ENCODE results near the gene TMEM145.

Gene TMEM145

DNA sequence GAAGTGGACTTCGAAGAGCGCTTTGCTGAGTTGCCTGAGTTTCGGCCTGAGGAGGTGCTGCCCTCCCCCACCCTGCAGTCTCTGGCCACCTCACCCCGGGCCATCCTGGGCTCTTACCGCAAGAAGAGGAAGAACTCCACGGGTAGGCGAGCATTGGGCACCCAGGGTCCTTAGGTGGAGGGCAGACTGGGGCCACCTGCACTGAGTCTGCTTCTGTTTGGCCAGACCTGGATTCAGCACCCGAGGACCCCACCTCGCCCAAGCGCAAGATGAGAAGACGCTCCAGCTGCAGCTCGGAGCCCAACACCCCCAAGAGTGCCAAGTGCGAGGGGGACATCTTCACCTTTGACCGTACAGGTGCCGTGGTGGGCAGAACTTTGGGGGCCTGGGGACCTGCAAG lies 19.2 kb upstream of the TMEM145 start:
- TF ChIP-seq ZFP30 (CRISPR knock-in tag; IDR thresholded peaks at IDR 0.05) (no peak), GLIS3 (CRISPR knock-in tag; IDR thresholded peaks at IDR 0.05) (no peak), ZC3H10 (CRISPR knock-in tag; IDR thresholded peaks at IDR 0.05) (no peak), PPARA (CRISPR knock-in tag; IDR thresholded peaks at IDR 0.05; ENCODE audit: borderline replicate concordance) (no peak)
- TF ChIP-seq, protein P1, sequence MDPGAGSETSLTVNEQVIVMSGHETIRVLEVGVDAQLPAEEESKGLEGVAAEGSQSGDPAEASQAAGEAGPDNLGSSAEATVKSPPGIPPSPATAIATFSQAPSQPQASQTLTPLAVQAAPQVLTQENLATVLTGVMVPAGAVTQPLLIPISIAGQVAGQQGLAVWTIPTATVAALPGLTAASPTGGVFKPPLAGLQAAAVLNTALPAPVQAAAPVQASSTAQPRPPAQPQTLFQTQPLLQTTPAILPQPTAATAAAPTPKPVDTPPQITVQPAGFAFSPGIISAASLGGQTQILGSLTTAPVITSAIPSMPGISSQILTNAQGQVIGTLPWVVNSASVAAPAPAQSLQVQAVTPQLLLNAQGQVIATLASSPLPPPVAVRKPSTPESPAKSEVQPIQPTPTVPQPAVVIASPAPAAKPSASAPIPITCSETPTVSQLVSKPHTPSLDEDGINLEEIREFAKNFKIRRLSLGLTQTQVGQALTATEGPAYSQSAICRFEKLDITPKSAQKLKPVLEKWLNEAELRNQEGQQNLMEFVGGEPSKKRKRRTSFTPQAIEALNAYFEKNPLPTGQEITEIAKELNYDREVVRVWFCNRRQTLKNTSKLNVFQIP (CRISPR knock-in tag; IDR thresholded peaks at IDR 0.05; ENCODE audit: borderline replicate concordance, low read depth), result no peak
- TF ChIP-seq, protein P2, sequence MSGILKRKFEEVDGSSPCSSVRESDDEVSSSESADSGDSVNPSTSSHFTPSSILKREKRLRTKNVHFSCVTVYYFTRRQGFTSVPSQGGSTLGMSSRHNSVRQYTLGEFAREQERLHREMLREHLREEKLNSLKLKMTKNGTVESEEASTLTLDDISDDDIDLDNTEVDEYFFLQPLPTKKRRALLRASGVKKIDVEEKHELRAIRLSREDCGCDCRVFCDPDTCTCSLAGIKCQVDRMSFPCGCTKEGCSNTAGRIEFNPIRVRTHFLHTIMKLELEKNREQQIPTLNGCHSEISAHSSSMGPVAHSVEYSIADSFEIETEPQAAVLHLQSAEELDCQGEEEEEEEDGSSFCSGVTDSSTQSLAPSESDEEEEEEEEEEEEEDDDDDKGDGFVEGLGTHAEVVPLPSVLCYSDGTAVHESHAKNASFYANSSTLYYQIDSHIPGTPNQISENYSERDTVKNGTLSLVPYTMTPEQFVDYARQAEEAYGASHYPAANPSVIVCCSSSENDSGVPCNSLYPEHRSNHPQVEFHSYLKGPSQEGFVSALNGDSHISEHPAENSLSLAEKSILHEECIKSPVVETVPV (CRISPR knock-in tag; IDR thresholded peaks at IDR 0.05), result no peak
- TF ChIP-seq, protein P3, sequence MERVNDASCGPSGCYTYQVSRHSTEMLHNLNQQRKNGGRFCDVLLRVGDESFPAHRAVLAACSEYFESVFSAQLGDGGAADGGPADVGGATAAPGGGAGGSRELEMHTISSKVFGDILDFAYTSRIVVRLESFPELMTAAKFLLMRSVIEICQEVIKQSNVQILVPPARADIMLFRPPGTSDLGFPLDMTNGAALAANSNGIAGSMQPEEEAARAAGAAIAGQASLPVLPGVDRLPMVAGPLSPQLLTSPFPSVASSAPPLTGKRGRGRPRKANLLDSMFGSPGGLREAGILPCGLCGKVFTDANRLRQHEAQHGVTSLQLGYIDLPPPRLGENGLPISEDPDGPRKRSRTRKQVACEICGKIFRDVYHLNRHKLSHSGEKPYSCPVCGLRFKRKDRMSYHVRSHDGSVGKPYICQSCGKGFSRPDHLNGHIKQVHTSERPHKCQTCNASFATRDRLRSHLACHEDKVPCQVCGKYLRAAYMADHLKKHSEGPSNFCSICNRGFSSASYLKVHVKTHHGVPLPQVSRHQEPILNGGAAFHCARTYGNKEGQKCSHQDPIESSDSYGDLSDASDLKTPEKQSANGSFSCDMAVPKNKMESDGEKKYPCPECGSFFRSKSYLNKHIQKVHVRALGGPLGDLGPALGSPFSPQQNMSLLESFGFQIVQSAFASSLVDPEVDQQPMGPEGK (CRISPR knock-in tag; IDR thresholded peaks at IDR 0.05; ENCODE audit: borderline replicate concordance), result no peak
- ATAC-seq, result no peak

DNA sequence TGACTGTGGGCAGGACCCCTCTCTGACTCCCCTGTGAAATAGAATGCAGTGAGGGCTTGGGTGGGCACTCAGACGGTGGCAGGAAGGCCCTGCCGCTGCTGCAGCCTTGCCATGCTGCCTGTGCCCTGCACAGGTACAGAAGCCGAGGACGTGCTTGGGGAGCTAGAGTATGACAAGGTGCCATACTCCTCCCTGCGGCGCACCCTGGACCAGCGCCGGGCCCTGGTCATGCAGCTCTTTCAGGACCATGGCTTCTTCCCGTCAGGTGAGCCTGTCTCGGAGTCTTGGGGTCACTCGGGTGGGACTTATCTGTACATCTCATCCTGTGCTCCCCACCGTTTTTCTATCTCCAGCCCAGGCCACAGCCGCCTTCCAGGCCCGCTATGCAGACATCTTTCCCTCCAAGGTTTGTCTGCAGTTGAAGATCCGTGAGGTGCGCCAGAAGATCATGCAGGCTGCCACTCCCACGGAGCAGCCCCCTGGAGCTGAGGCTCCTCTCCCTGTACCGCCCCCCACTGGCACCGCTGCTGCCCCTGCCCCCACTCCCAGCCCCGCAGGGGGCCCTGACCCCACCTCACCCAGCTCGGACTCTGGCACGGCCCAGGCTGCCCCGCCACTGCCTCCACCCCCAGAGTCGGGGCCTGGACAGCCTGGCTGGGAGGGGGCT lies 18.5 kb upstream of the TMEM145 start:
- ATAC-seq, result no peak
- TF ChIP-seq ZC3H10 (CRISPR knock-in tag; IDR thresholded peaks at IDR 0.05), result no peak
- no peak for TF ChIP-seq BACH2 (CRISPR knock-in tag; IDR thresholded peaks at IDR 0.05; ENCODE audit: borderline replicate concordance)
- no peak for TF ChIP-seq ZFP3 (CRISPR knock-in tag; IDR thresholded peaks at IDR 0.05)
- TF ChIP-seq, protein P1 (CRISPR knock-in tag; IDR thresholded peaks at IDR 0.05; ENCODE audit: borderline replicate concordance, low read depth), result no peak
- no peak for TF ChIP-seq SNAI2 (CRISPR knock-in tag; IDR thresholded peaks at IDR 0.05)
- no peak for TF ChIP-seq ZFP30 (CRISPR knock-in tag; IDR thresholded peaks at IDR 0.05)
- no peak for TF ChIP-seq RARB (CRISPR knock-in tag; IDR thresholded peaks at IDR 0.05)

DNA sequence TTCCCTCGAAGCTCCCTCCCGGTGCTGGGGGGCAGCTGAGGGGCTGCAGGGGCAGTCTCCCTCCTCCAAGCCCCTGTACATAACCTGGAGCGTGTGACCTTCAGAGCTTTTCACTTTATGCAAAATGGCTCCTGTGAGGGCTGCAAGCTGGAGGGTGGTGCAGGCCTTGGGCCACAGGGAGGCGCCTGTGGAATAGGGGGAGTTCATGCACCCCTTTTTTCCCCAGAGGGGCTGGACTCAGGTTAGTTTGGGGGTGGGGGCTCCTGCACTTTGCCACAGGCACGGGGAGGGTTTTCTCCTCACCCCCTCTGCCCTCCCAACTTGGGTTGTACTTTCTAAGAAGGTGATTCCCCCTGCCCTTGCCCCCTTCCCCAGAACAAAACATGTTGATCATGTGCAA lies 17.8 kb upstream of the TMEM145 start:
- no peak for ATAC-seq
- TF ChIP-seq BACH2 (CRISPR knock-in tag; IDR thresholded peaks at IDR 0.05; ENCODE audit: borderline replicate concordance), result no peak
- TF ChIP-seq SNAI2 (CRISPR knock-in tag; IDR thresholded peaks at IDR 0.05), result no peak
- no peak for TF ChIP-seq CSDC2 (CRISPR knock-in tag; IDR thresholded peaks at IDR 0.05)
- TF ChIP-seq, protein P1 (CRISPR knock-in tag; IDR thresholded peaks at IDR 0.05; ENCODE audit: borderline replicate concordance, low read depth), result no peak
- TF ChIP-seq, protein P2 (CRISPR knock-in tag; IDR thresholded peaks at IDR 0.05), result no peak
- TF ChIP-seq TCF4 (CRISPR knock-in tag; IDR thresholded peaks at IDR 0.05; ENCODE audit: borderline replicate concordance), result no peak
- no peak for TF ChIP-seq ARNTL (CRISPR knock-in tag; IDR thresholded peaks at IDR 0.05; ENCODE audit: borderline replicate concordance, low read depth)
- TF ChIP-seq ZNF70 (CRISPR knock-in tag; IDR thresholded peaks at IDR 0.05), result no peak
- no peak for TF ChIP-seq ISL1 (CRISPR knock-in tag; IDR thresholded peaks at IDR 0.05)
- TF ChIP-seq GLIS3 (CRISPR knock-in tag; IDR thresholded peaks at IDR 0.05), result no peak
- TF ChIP-seq, protein P4, sequence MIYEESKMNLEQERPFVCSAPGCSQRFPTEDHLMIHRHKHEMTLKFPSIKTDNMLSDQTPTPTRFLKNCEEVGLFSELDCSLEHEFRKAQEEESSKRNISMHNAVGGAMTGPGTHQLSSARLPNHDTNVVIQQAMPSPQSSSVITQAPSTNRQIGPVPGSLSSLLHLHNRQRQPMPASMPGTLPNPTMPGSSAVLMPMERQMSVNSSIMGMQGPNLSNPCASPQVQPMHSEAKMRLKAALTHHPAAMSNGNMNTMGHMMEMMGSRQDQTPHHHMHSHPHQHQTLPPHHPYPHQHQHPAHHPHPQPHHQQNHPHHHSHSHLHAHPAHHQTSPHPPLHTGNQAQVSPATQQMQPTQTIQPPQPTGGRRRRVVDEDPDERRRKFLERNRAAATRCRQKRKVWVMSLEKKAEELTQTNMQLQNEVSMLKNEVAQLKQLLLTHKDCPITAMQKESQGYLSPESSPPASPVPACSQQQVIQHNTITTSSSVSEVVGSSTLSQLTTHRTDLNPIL (CRISPR knock-in tag; IDR thresholded peaks at IDR 0.05; ENCODE audit: low read depth), result no peak
- no peak for TF ChIP-seq ZNF565 (CRISPR knock-in tag; conservative IDR thresholded peaks at IDR 0.05; ENCODE audit: low read depth)
- TF ChIP-seq TOX (CRISPR knock-in tag; IDR thresholded peaks at IDR 0.05; ENCODE audit: borderline replicate concordance), result no peak
- TF ChIP-seq, protein P5, sequence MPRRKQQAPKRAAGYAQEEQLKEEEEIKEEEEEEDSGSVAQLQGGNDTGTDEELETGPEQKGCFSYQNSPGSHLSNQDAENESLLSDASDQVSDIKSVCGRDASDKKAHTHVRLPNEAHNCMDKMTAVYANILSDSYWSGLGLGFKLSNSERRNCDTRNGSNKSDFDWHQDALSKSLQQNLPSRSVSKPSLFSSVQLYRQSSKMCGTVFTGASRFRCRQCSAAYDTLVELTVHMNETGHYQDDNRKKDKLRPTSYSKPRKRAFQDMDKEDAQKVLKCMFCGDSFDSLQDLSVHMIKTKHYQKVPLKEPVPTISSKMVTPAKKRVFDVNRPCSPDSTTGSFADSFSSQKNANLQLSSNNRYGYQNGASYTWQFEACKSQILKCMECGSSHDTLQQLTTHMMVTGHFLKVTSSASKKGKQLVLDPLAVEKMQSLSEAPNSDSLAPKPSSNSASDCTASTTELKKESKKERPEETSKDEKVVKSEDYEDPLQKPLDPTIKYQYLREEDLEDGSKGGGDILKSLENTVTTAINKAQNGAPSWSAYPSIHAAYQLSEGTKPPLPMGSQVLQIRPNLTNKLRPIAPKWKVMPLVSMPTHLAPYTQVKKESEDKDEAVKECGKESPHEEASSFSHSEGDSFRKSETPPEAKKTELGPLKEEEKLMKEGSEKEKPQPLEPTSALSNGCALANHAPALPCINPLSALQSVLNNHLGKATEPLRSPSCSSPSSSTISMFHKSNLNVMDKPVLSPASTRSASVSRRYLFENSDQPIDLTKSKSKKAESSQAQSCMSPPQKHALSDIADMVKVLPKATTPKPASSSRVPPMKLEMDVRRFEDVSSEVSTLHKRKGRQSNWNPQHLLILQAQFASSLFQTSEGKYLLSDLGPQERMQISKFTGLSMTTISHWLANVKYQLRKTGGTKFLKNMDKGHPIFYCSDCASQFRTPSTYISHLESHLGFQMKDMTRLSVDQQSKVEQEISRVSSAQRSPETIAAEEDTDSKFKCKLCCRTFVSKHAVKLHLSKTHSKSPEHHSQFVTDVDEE (CRISPR knock-in tag; IDR thresholded peaks at IDR 0.05), result no peak
- no peak for TF ChIP-seq ZC3H10 (CRISPR knock-in tag; IDR thresholded peaks at IDR 0.05)
- TF ChIP-seq RARB (CRISPR knock-in tag; IDR thresholded peaks at IDR 0.05), result no peak
- no peak for TF ChIP-seq OSR1 (CRISPR knock-in tag; IDR thresholded peaks at IDR 0.05)
- TF ChIP-seq ZFP30 (CRISPR knock-in tag; IDR thresholded peaks at IDR 0.05), result no peak
- no peak for TF ChIP-seq PPARA (CRISPR knock-in tag; IDR thresholded peaks at IDR 0.05; ENCODE audit: borderline replicate concordance)
